HepG2 (cell line): Measurements from ENCODE around the gene UBXN1. TPM values are rescaled to one million over a fixed set of nuclear protein-coding genes. Genes with fewer than 3 reads are reported as not detected.

Experiments used
- BCLAF1 ChIP-seq: fragments of 450-650 bp; IDR thresholded peaks from 2 replicates; pipeline ENCODE4 v1.6.1; 2017; ENCODE audit warnings: mild to moderate bottlenecking
- GFI1 ChIP-seq: sonication (generic); formaldehyde crosslinking; IDR thresholded peaks from 2 replicates; pipeline ENCODE4 v1.5.0; 2020; ENCODE audit warnings: missing genetic modification reagents, mild to moderate bottlenecking, borderline replicate concordance
- HNF4G ChIP-seq, 2 experiments: sonication (generic) in 1 of 2; formaldehyde crosslinking in 1 of 2; IDR thresholded peaks; 2 replicates each; pipeline versions ENCODE4 v1.4.0 to v1.6.1; 2011 to 2020; ENCODE audit warnings: borderline replicate concordance in 2 of 2, low read depth in 2 of 2, mild to moderate bottlenecking in 2 of 2, low read length in 1 of 2, missing genetic modification reagents in 1 of 2, moderate library complexity in 1 of 2
- HNRNPH1 ChIP-seq: fragments of 200-400 bp; formaldehyde crosslinking; optimal IDR thresholded peaks from 2 replicates; pipeline ENCODE3; 2017; ENCODE audit warnings: mild to moderate bottlenecking, low read depth, low read length
- PCBP1 ChIP-seq: fragments of 200-400 bp; formaldehyde crosslinking; IDR thresholded peaks from 2 replicates; pipeline ENCODE4 v1.6.1; 2017; ENCODE audit warnings: mild to moderate bottlenecking, low read depth, low read length, borderline replicate concordance
- POGK ChIP-seq: sonication (generic); formaldehyde crosslinking; conservative IDR thresholded peaks from 2 replicates; pipeline ENCODE4 v1.8.0; 2022; ENCODE audit warnings: mild to moderate bottlenecking, moderate library complexity, missing genetic modification reagents
- POLR2AphosphoS5 ChIP-seq: IDR thresholded peaks from 2 replicates; pipeline ENCODE4 v1.6.1; 2012; ENCODE audit warnings: low read depth, low read length
- SIX4 ChIP-seq: sonication (generic); formaldehyde crosslinking; IDR thresholded peaks from 2 replicates; pipeline ENCODE4 v1.4.0; 2020; ENCODE audit warnings: missing genetic modification reagents
- SOX13 ChIP-seq, 3 experiments: fragments of 450-650 bp in 1 of 3; sonication (generic) in 1 of 3; formaldehyde crosslinking in 1 of 3; IDR thresholded peaks in 2 of 3; conservative IDR thresholded peaks in 1 of 3; 2 replicates each; pipeline versions ENCODE4 v1.5.0 to v1.6.1; 2016 to 2020; ENCODE audit warnings: antibody characterized with exemption in 1 of 3, mild to moderate bottlenecking in 1 of 3, missing compliant biosample characterization in 1 of 3, missing genetic modification reagents in 1 of 3, moderate library complexity in 1 of 3
- SRSF4 ChIP-seq: fragments of 200-400 bp; formaldehyde crosslinking; IDR thresholded peaks from one replicate; pipeline ENCODE4 v1.6.1; 2018; ENCODE audit warnings: mild to moderate bottlenecking, low read depth, low read length, moderate library complexity; ENCODE audit not compliant: poor library complexity, severe bottlenecking
- SUZ12 ChIP-seq: fragments of 150-350 bp; IDR thresholded peaks from 2 replicates; pipeline ENCODE4 v1.6.1; 2014; ENCODE audit warnings: low read depth, low read length
- ZFP36L2 ChIP-seq: sonication (generic); formaldehyde crosslinking; IDR thresholded peaks from 2 replicates; pipeline ENCODE4 v1.4.0; 2020; ENCODE audit warnings: missing genetic modification reagents
- ZNF484 ChIP-seq: sonication (generic); formaldehyde crosslinking; IDR thresholded peaks from 2 replicates; pipeline ENCODE4 v1.5.1; 2020; ENCODE audit warnings: mild to moderate bottlenecking, low read depth, missing genetic modification reagents, borderline replicate concordance
- ZNF850 ChIP-seq: sonication (generic); formaldehyde crosslinking; conservative IDR thresholded peaks from 2 replicates; pipeline ENCODE4 v1.9.0; 2021; ENCODE audit warnings: mild to moderate bottlenecking, missing genetic modification reagents
- polyA plus RNA-seq, 8 experiments: library from polyadenylated mRNA; depleted of rRNA in 3 of 8; stranded (reverse) in 7 of 8; unstranded in 1 of 8; fragments of >200 nt; fragmentation: Illumina TruSeq in 4 of 8; extraction: Trizol in 4 of 8; gene quantifications; 2 replicates each; pipeline versions ENCODE4 v1.2.1 to v1.2.3, GENCODE V29; 2011 to 2016; ENCODE audit warnings: low read depth in 4 of 8, missing spikeins in 1 of 8, mixed read lengths in 1 of 8; ENCODE audit not compliant: insufficient read depth in 1 of 8
- total RNA-seq, 5 experiments: library from RNA; depleted of rRNA; stranded (reverse); fragments of >200 nt; fragmentation: Illumina TruSeq; extraction: Trizol; gene quantifications; 2 replicates each; pipeline ENCODE4 v1.2.3, GENCODE V29; 2016; ENCODE audit warnings: low read depth in 1 of 5

UBXN1 gene
- total and polyA plus RNA-seq, 2 of the 13 experiments (the other 11 are each of a cell fraction or from before 2014, with no cell fraction given): 47.5 to 52.4 TPM

GRCh38 chr11:62671608-62672389 lies 7.1 kb downstream of the UBXN1 start, which contains the start of the genes LBHD1 and UQCC3 (continued):
- no peak for TF ChIP-seq BCLAF1
- TF ChIP-seq POGK: peak; percentile 88
- TF ChIP-seq ZNF484 (CRISPR knock-in tag): no peak
- no peak for TF ChIP-seq SOX13 (IDR thresholded peaks at IDR 0.05)
- TF ChIP-seq SOX13 (CRISPR knock-in tag; conservative IDR thresholded peaks at IDR 0.05 in 1 of 2, IDR thresholded peaks at IDR 0.05 in 1 of 2): peak in 1 of 2 experiments; percentile 7; a peak in 1 of 4 replicates
- peak; percentile 91 for TF ChIP-seq POLR2AphosphoS5
- TF ChIP-seq SUZ12: no peak
- no peak for TF ChIP-seq ZNF850
- no peak for TF ChIP-seq SRSF4
- no peak for TF ChIP-seq HNRNPH1
- TF ChIP-seq GFI1 (CRISPR knock-in tag): peak; percentile 70; the same call in 1 of the 2 replicates
- TF ChIP-seq SIX4 (CRISPR knock-in tag): 0 out of 2 replicates have a peak, but pooled peaks have one; percentile 46
- peak; percentile 13; the same call in 1 of the 2 replicates for TF ChIP-seq HNF4G (IDR thresholded peaks at IDR 0.05; ENCODE audit: borderline replicate concordance, low read depth, low read length)
- peak; percentile 75; the same call in 1 of the 2 replicates for TF ChIP-seq HNF4G (CRISPR knock-in tag; IDR thresholded peaks at IDR 0.05; ENCODE audit: borderline replicate concordance, low read depth)
- no peak for TF ChIP-seq ZFP36L2 (CRISPR knock-in tag)
- TF ChIP-seq PCBP1: no peak
